ENCODE results near the gene FBXW5. TPM values are rescaled to one million over a fixed set of nuclear protein-coding genes. Genes with fewer than 3 reads are reported as not detected.

FBXW5 gene
- total RNA-seq, 5 donors from 2014 or later (not counting 1 experiment from before 2014, with no cell fraction given): 60.9 to 161 (median 145) TPM

DNA sequence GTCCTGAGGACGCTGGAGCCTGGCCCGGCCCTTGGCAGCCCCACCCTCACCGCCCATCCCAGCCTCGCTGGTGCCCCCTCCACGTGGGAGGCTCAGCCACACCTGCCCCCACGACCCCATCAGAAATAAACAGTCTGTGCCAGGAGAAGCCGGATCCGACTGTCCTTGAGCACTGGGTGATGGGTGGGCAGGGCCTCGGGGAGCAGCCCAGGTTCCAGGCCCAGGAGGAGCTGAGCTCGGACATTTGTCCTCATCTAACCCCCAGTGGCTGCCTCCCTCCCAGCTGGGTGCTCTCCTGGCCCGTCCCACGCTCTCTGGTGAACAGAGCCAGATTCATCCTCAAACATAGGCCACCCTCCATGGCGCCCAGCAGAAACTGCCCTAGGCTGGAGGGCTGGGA is 28.2 kb upstream of the FBXW5 start:
- CTCF ChIA-PET: no interaction called here
- peaks cover 14 to 31% (median 25%) of the 10 kb centered on the region in 3 donors for H3K4me1 Mint-ChIP-seq
- H3K27me3 Mint-ChIP-seq: no peaks in the 10 kb centered on the region
- no peak overlapping the region for H3K4me3 ChIP-seq (ENCODE audit: control insufficient read depth in 1 of 2, extremely low read depth in 1 of 2, low read length in 1 of 2)
- H3K36me3 ChIP-seq (ENCODE audit: control insufficient read depth in 2 of 2, extremely low read depth in 1 of 2, insufficient read depth in 1 of 2, low read length in 1 of 2): no peaks in the 10 kb centered on the region
- peaks cover 0 to 59% of the 10 kb centered on the region in 2 experiments for H3K4me1 ChIP-seq (ENCODE audit: control insufficient read depth in 1 of 2, extremely low read depth in 1 of 2, insufficient read depth in 2 of 2, low read length in 2 of 2)
- H3K4me3 Mint-ChIP-seq: no peak overlapping the region
- DNase-seq: no peak
- WGBS (ENCODE audit: insufficient coverage): 83% methylated on average over 8 of the region's 13 CpGs
- no peaks in the 10 kb centered on the region for H3K9me3 ChIP-seq
- H3K27ac Mint-ChIP-seq: no peak overlapping the region
- H3K27me3 ChIP-seq (replicated peaks in 1 of 2; ENCODE audit: control insufficient read depth in 2 of 2, extremely low read depth in 1 of 2, insufficient read depth in 2 of 2, low read length in 1 of 2): peaks cover 0 to 6% of the 10 kb centered on the region in 2 experiments
- POLR2A ChIA-PET: no interaction called here
- H3K9me3 Mint-ChIP-seq: no peaks in the 10 kb centered on the region
- ATAC-seq (replicated peaks in 1 of 4): no peak
- H3K27ac ChIP-seq (ENCODE audit: low read length): no peak overlapping the region
- no peaks in the 10 kb centered on the region for H3K36me3 Mint-ChIP-seq

DNA sequence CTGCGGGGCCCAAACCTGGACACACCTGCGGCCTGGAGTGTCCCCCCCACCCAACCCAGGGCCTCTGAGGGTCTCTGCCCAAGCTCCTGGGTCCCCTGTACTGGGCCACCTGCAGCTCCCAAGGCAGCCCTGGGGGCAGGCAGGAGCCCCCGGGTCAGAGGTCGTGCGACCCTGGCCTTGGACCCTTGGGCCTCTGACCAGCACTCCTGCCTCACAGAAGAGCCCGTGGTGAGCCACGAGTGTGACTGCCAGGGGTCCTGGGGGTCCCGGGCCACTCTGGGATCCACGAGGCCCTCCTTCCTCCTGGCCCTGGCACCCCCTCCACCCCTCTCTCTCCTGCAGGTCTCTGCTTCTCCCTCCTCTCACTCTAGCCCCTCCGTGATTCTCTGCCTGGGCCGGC is 27.8 kb upstream of the FBXW5 start:
- CTCF ChIA-PET: no interaction called here

GRCh38 chr9:136971746-136972145 is 27.2 kb upstream of the FBXW5 start:
- DNase-seq (no peak), ATAC-seq (replicated peaks in 1 of 4) (no peak)
- Mint-ChIP-seq H3K9me3 (no peaks in the 10 kb centered on the region), H3K36me3 (no peaks in the 10 kb centered on the region), H3K27ac (no peak overlapping the region), H3K4me1 (peaks cover 14 to 29% (median 23%) of the 10 kb centered on the region in 3 donors), H3K4me3 (no peak overlapping the region), H3K27me3 (no peaks in the 10 kb centered on the region)
- Histone ChIP-seq H3K27ac (ENCODE audit: low read length) (no peak overlapping the region), H3K4me3 (ENCODE audit: control insufficient read depth in 1 of 2, extremely low read depth in 1 of 2, low read length in 1 of 2) (no peak overlapping the region), H3K36me3 (ENCODE audit: control insufficient read depth in 2 of 2, extremely low read depth in 1 of 2, insufficient read depth in 1 of 2, low read length in 1 of 2) (no peaks in the 10 kb centered on the region), H3K9me3 (no peaks in the 10 kb centered on the region), H3K4me1 (ENCODE audit: control insufficient read depth in 1 of 2, extremely low read depth in 1 of 2, insufficient read depth in 2 of 2, low read length in 2 of 2) (peaks cover 0 to 49% of the 10 kb centered on the region in 2 experiments), H3K27me3 (replicated peaks in 1 of 2; ENCODE audit: control insufficient read depth in 2 of 2, extremely low read depth in 1 of 2, insufficient read depth in 2 of 2, low read length in 1 of 2) (peaks cover 0 to 6% of the 10 kb centered on the region in 2 experiments)
- ChIA-PET CTCF (no interaction called here), POLR2A (no interaction called here)
- WGBS (ENCODE audit: insufficient coverage): 86% methylated on average over 13 of the region's 14 CpGs

More for the DNA sequence above, 27.8 kb upstream of the FBXW5 start:
- Histone ChIP-seq H3K4me3 (ENCODE audit: control insufficient read depth in 1 of 2, extremely low read depth in 1 of 2, low read length in 1 of 2) (no peak overlapping the region), H3K4me1 (ENCODE audit: control insufficient read depth in 1 of 2, extremely low read depth in 1 of 2, insufficient read depth in 2 of 2, low read length in 2 of 2) (peaks cover 0 to 55% of the 10 kb centered on the region in 2 experiments), H3K27me3 (replicated peaks in 1 of 2; ENCODE audit: control insufficient read depth in 2 of 2, extremely low read depth in 1 of 2, insufficient read depth in 2 of 2, low read length in 1 of 2) (peaks cover 0 to 6% of the 10 kb centered on the region in 2 experiments), H3K9me3 (no peaks in the 10 kb centered on the region), H3K36me3 (ENCODE audit: control insufficient read depth in 2 of 2, extremely low read depth in 1 of 2, insufficient read depth in 1 of 2, low read length in 1 of 2) (no peaks in the 10 kb centered on the region), H3K27ac (ENCODE audit: low read length) (no peak overlapping the region)
- DNase-seq (no peak), ATAC-seq (replicated peaks in 1 of 4) (no peak)
- no peak overlapping the region for H3K4me3 Mint-ChIP-seq
- H3K27ac Mint-ChIP-seq: no peak overlapping the region
- H3K9me3 Mint-ChIP-seq: no peaks in the 10 kb centered on the region
- no peaks in the 10 kb centered on the region for H3K36me3 Mint-ChIP-seq
- POLR2A ChIA-PET: no interaction called here
- WGBS (ENCODE audit: insufficient coverage): 76% methylated on average over 8 of the region's 11 CpGs
- peaks cover 14 to 29% (median 25%) of the 10 kb centered on the region in 3 donors for H3K4me1 Mint-ChIP-seq
- H3K27me3 Mint-ChIP-seq: no peaks in the 10 kb centered on the region

- Mint-ChIP-seq H3K9me3 (no peaks in the 10 kb centered on the region), H3K4me3 (no peak overlapping the region), H3K27ac (no peak overlapping the region), H3K27me3 (no peaks in the 10 kb centered on the region), H3K4me1 (peaks cover 16 to 30% (median 24%) of the 10 kb centered on the region in 3 donors), H3K36me3 (no peaks in the 10 kb centered on the region)
- Histone ChIP-seq H3K4me3 (ENCODE audit: control insufficient read depth in 1 of 2, extremely low read depth in 1 of 2, low read length in 1 of 2) (no peak overlapping the region), H3K27me3 (replicated peaks in 1 of 2; ENCODE audit: control insufficient read depth in 2 of 2, extremely low read depth in 1 of 2, insufficient read depth in 2 of 2, low read length in 1 of 2) (no peaks in the 10 kb centered on the region), H3K9me3 (no peaks in the 10 kb centered on the region), H3K4me1 (ENCODE audit: control insufficient read depth in 1 of 2, extremely low read depth in 1 of 2, insufficient read depth in 2 of 2, low read length in 2 of 2) (peaks cover 5 to 48% of the 10 kb centered on the region in 2 experiments), H3K36me3 (ENCODE audit: control insufficient read depth in 2 of 2, extremely low read depth in 1 of 2, insufficient read depth in 1 of 2, low read length in 1 of 2) (no peaks in the 10 kb centered on the region), H3K27ac (ENCODE audit: low read length) (no peak overlapping the region)
- ATAC-seq (replicated peaks in 1 of 4) (no peak), DNase-seq (no peak)
- WGBS (ENCODE audit: insufficient coverage): 97% methylated on average over 5 of the region's 11 CpGs
- CTCF ChIA-PET: no interaction called here
- POLR2A ChIA-PET: interaction anchor here in 1 of 2 donors (0.5 kb wide), 1 partner anchor 223 kb away, joined by 5 read pairs; no protein-coding TSS in a partner anchor
Observed at GRCh38 chr9:136970361-136970760, 25.8 kb upstream of the FBXW5 start.

DNA sequence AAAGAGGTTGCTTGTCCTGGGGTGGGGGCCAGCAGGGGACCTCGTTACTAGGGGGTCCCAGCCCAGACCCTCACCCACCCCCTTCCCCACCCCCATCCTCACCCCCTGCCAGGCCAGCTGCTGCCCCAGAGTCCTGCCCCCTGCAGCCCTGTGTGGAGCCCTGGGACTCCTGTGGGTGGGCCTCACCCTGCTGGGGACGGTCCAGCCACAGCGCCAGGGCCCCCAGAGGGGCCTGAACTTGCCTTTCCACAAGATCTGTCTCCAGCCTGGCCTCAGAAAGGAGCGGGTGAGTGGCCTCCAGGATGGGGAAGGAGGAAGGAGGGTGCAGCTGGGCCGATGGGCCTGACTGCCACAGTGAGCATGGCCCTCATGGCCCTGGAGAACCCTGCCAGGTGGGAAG is 25.2 kb upstream of the FBXW5 start:
- 82% methylated on average over 3 of the region's 5 CpGs for WGBS (ENCODE audit: insufficient coverage)
- H3K9me3 Mint-ChIP-seq: no peaks in the 10 kb centered on the region
- H3K4me1 ChIP-seq (ENCODE audit: control insufficient read depth in 1 of 2, extremely low read depth in 1 of 2, insufficient read depth in 2 of 2, low read length in 2 of 2): peaks cover 5 to 48% of the 10 kb centered on the region in 2 experiments
- no peaks in the 10 kb centered on the region for H3K27me3 Mint-ChIP-seq
- H3K27ac ChIP-seq (ENCODE audit: low read length): no peak overlapping the region
- H3K9me3 ChIP-seq: no peaks in the 10 kb centered on the region
- H3K27ac Mint-ChIP-seq: no peak overlapping the region
- no peaks in the 10 kb centered on the region for H3K27me3 ChIP-seq (replicated peaks in 1 of 2; ENCODE audit: control insufficient read depth in 2 of 2, extremely low read depth in 1 of 2, insufficient read depth in 2 of 2, low read length in 1 of 2)
- CTCF ChIA-PET: no interaction called here
- no peak overlapping the region for H3K4me3 Mint-ChIP-seq
- peaks cover 12 to 28% (median 20%) of the 10 kb centered on the region in 3 donors for H3K4me1 Mint-ChIP-seq
- no peaks in the 10 kb centered on the region for H3K36me3 Mint-ChIP-seq
- H3K4me3 ChIP-seq (ENCODE audit: control insufficient read depth in 1 of 2, extremely low read depth in 1 of 2, low read length in 1 of 2): no peak overlapping the region
- ATAC-seq (replicated peaks in 1 of 4) (no peak), DNase-seq (no peak)
- POLR2A ChIA-PET: no interaction called here
- H3K36me3 ChIP-seq (ENCODE audit: control insufficient read depth in 2 of 2, extremely low read depth in 1 of 2, insufficient read depth in 1 of 2, low read length in 1 of 2): no peaks in the 10 kb centered on the region

DNA sequence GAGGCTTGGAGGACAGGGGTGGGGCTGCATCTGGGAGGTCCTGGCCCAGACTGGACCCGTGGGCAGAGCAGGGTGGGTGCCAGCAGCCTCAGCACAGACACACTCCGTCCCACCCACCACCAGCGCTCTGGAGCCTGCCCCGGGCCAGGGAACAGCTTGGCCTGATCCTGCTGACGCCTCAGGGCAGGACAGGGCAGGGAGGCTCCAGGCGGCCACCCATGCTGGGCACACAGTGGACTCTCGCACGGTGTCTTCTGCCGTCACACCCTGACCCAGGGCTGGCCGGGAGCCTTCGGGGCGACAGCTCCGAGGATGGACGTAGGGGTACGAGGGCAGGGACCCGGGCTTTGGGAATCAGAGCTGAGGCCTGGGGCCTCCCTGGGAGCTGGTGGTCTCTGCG is 24.6 kb upstream of the FBXW5 start:
- no peak for ATAC-seq (replicated peaks in 1 of 4)
- Mint-ChIP-seq H3K27me3 (no peaks in the 10 kb centered on the region), H3K36me3 (no peaks in the 10 kb centered on the region), H3K27ac (no peak overlapping the region), H3K4me1 (peaks cover 12 to 28% (median 19%) of the 10 kb centered on the region in 3 donors), H3K4me3 (no peak overlapping the region), H3K9me3 (no peaks in the 10 kb centered on the region)
- H3K27ac ChIP-seq (ENCODE audit: low read length): no peak overlapping the region
- 90% methylated on average over 16 of the region's 17 CpGs for WGBS (ENCODE audit: insufficient coverage)
- peaks cover 5 to 48% of the 10 kb centered on the region in 2 experiments for H3K4me1 ChIP-seq (ENCODE audit: control insufficient read depth in 1 of 2, extremely low read depth in 1 of 2, insufficient read depth in 2 of 2, low read length in 2 of 2)
- no peaks in the 10 kb centered on the region for H3K9me3 ChIP-seq
- no peaks in the 10 kb centered on the region for H3K27me3 ChIP-seq (replicated peaks in 1 of 2; ENCODE audit: control insufficient read depth in 2 of 2, extremely low read depth in 1 of 2, insufficient read depth in 2 of 2, low read length in 1 of 2)
- H3K36me3 ChIP-seq (ENCODE audit: control insufficient read depth in 2 of 2, extremely low read depth in 1 of 2, insufficient read depth in 1 of 2, low read length in 1 of 2): no peaks in the 10 kb centered on the region
- H3K4me3 ChIP-seq (ENCODE audit: control insufficient read depth in 1 of 2, extremely low read depth in 1 of 2, low read length in 1 of 2): no peak overlapping the region
- ChIA-PET CTCF (no interaction called here), POLR2A (no interaction called here)
- DNase-seq: no peak

Data from T-cell (primary cell).